K562 (cell line): ENCODE measurements around the gene FCRLA. TPM values are rescaled to one million over a fixed set of nuclear protein-coding genes. Genes with fewer than 3 reads are reported as not detected.

Experiments
- ARHGAP35 ChIP-seq: fragments of 450-650 bp; IDR thresholded peaks from 2 replicates; pipeline ENCODE4 v1.6.1; 2018; ENCODE audit not compliant: partially characterized antibody
- CHD1 ChIP-seq: fragments of 200-600 bp; sonication (generic); IDR thresholded peaks from one replicate; pipeline ENCODE4 v1.6.1; 2012; ENCODE audit warnings: mild to moderate bottlenecking, moderate library complexity, low read length, inconsistent platforms
- HIVEP1 ChIP-seq: fragments of 250-450 bp; sonication (Bioruptor Pico); IDR thresholded peaks from 2 replicates; pipeline ENCODE4 v1.4.0; 2020; ENCODE audit warnings: mild to moderate bottlenecking
- JUNB ChIP-seq: fragments of 450-650 bp; formaldehyde crosslinking; conservative IDR thresholded peaks from 2 replicates; pipeline ENCODE4 v1.4.0; 2020; ENCODE audit warnings: mild to moderate bottlenecking
- NR2F6 ChIP-seq: fragments of 450-650 bp; formaldehyde crosslinking; IDR thresholded peaks from 2 replicates; pipeline ENCODE4 v1.4.0; 2020; ENCODE audit warnings: mild to moderate bottlenecking
- SNRNP70 ChIP-seq: fragments of 200-400 bp; formaldehyde crosslinking; optimal IDR thresholded peaks from 2 replicates; pipeline ENCODE3; 2017; ENCODE audit warnings: low read depth, low read length
- SRSF9 ChIP-seq: fragments of 200-400 bp; formaldehyde crosslinking; IDR thresholded peaks from 2 replicates; pipeline ENCODE4 v1.6.1; 2017; ENCODE audit warnings: low read depth, low read length, borderline replicate concordance
- TAL1 ChIP-seq: fragments of 450-650 bp; IDR thresholded peaks from 2 replicates; pipeline ENCODE4 v1.6.1; 2016; ENCODE audit warnings: mild to moderate bottlenecking
- ZBTB7A ChIP-seq: IDR thresholded peaks from 2 replicates; pipeline ENCODE4 v1.6.1; 2011; ENCODE audit warnings: low read depth, mild to moderate bottlenecking, low read length, moderate library complexity, borderline replicate concordance; ENCODE audit not compliant: control insufficient read depth
- ZFP36 ChIP-seq: fragments of 150-350 bp; IDR thresholded peaks from 2 replicates; pipeline ENCODE4 v1.6.1; 2018; ENCODE audit warnings: low read length, low read depth; ENCODE audit not compliant: partially characterized antibody
- ZNF239 ChIP-seq: fragments of 250-450 bp; sonication (Bioruptor Pico); IDR thresholded peaks from 2 replicates; pipeline ENCODE4 v1.4.0; 2020; ENCODE audit warnings: mild to moderate bottlenecking
- ZNF347 ChIP-seq: fragments of 450-650 bp; formaldehyde crosslinking; IDR thresholded peaks from 2 replicates; pipeline ENCODE4 v1.4.0; 2020; ENCODE audit warnings: low read depth, mild to moderate bottlenecking, moderate library complexity
- ZNF354B ChIP-seq: fragments of 250-450 bp; sonication (Bioruptor Pico); IDR thresholded peaks from 2 replicates; pipeline ENCODE4 v1.4.0; 2020
- ZNF445 ChIP-seq: fragments of 250-450 bp; sonication (Bioruptor Pico); IDR thresholded peaks from 2 replicates; pipeline ENCODE4 v1.4.0; 2020; ENCODE audit warnings: low read depth, mild to moderate bottlenecking, moderate library complexity
- ZNF75A ChIP-seq: fragments of 450-650 bp; formaldehyde crosslinking; IDR thresholded peaks from 2 replicates; pipeline ENCODE4 v1.4.0; 2020; ENCODE audit warnings: mild to moderate bottlenecking
- polyA plus RNA-seq, 8 experiments: library from polyadenylated mRNA; depleted of rRNA in 4 of 8; stranded (reverse) in 5 of 8; unstranded in 3 of 8; fragments of >200 nt; fragmentation: Nextera tagmentation in 2 of 8; fragmentation: Illumina TruSeq in 1 of 8; extraction: Ambion mirVana in 2 of 8; extraction: Trizol in 1 of 8; gene quantifications; 2 replicates each; pipeline versions ENCODE4 v1.2.1 to v1.2.3, GENCODE V29; 2011 to 2014; ENCODE audit warnings: inconsistent platforms in 1 of 8, missing spikeins in 1 of 8
- total RNA-seq, 7 experiments: library from RNA; depleted of rRNA in 6 of 7; stranded (reverse); fragments of >200 nt in 6 of 7; fragmentation: Illumina TruSeq in 2 of 7; extraction: Trizol in 2 of 7; gene quantifications; 2 replicates each; pipeline versions ENCODE4 v1.2.1 to v1.2.3, GENCODE V29; 2011 to 2021; ENCODE audit warnings: low replicate concordance in 1 of 7
- TF ChIP-seq, protein P1 (sequence below): IDR thresholded peaks from 2 replicates; pipeline ENCODE4 v1.6.1; 2011; ENCODE audit warnings: borderline replicate concordance, low read depth, mild to moderate bottlenecking, moderate library complexity, low read length; ENCODE audit not compliant: insufficient read depth, poor library complexity, severe bottlenecking
- TF ChIP-seq, protein P2 (sequence below): fragments of 450-650 bp; formaldehyde crosslinking; IDR thresholded peaks from 2 replicates; pipeline ENCODE4 v1.4.0; 2020; ENCODE audit warnings: mild to moderate bottlenecking, moderate library complexity
- TF ChIP-seq, protein P3 (sequence below): fragments of 250-450 bp; sonication (Bioruptor Pico); IDR thresholded peaks from 2 replicates; pipeline ENCODE4 v1.5.0; 2020; ENCODE audit warnings: mild to moderate bottlenecking
- TF ChIP-seq, protein P4 (sequence below): fragments of 450-650 bp; formaldehyde crosslinking; IDR thresholded peaks from 2 replicates; pipeline ENCODE4 v1.4.0; 2020; ENCODE audit warnings: mild to moderate bottlenecking
- TF ChIP-seq, protein P5 (sequence below): fragments of 250-450 bp; sonication (Bioruptor Pico); IDR thresholded peaks from 2 replicates; pipeline ENCODE4 v1.8.0; 2022; ENCODE audit warnings: inconsistent platforms

Gene FCRLA
- total and polyA plus RNA-seq, 9 of the 15 experiments (the other 6 are each of a cell fraction or from before 2014, with no cell fraction given), result 0.09 to 0.84 (median 0.44) TPM

DNA sequence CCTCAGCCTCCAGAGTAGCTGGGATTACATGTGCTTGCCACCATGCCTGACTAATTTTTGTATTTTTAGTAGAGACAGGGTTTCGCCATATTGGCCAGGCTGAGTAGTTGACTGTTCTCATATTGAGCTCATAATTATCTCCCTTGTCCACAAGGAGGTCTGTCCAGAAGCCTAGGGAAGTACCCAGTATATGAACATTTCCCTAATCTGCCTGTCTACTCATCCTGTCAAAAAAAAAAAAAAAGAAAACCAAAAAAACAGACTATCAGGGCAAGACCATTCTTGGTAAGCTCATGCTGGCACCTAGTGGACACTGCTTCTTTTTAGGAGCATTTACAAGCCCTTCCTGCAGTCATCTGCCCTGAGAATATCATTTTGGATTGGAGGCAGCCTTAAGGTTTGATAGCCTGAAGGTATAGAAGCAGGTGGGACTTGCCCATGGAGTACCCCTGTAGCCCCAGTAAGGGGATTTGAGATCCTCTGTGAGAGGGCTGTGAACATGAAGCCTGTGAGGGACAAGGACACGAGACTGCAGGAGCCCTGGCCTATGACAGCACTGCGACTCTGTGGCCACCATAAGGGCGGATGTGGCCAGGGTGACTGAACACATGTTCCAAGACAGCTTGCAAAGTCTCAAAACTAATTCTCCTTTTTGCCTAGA lies 31.7 kb downstream of the FCRLA start (continued):
- TF ChIP-seq JUNB, result no peak
- TF ChIP-seq, protein P1, sequence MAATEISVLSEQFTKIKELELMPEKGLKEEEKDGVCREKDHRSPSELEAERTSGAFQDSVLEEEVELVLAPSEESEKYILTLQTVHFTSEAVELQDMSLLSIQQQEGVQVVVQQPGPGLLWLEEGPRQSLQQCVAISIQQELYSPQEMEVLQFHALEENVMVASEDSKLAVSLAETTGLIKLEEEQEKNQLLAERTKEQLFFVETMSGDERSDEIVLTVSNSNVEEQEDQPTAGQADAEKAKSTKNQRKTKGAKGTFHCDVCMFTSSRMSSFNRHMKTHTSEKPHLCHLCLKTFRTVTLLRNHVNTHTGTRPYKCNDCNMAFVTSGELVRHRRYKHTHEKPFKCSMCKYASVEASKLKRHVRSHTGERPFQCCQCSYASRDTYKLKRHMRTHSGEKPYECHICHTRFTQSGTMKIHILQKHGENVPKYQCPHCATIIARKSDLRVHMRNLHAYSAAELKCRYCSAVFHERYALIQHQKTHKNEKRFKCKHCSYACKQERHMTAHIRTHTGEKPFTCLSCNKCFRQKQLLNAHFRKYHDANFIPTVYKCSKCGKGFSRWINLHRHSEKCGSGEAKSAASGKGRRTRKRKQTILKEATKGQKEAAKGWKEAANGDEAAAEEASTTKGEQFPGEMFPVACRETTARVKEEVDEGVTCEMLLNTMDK, result no peak
- peak; percentile 27 for TF ChIP-seq ARHGAP35
- no peak for TF ChIP-seq CHD1
- peak; percentile 40 for TF ChIP-seq TAL1
- TF ChIP-seq ZNF445, result no peak
- no peak for TF ChIP-seq SNRNP70
- TF ChIP-seq ZNF239 (CRISPR knock-in tag), result no peak
- TF ChIP-seq, protein P2, sequence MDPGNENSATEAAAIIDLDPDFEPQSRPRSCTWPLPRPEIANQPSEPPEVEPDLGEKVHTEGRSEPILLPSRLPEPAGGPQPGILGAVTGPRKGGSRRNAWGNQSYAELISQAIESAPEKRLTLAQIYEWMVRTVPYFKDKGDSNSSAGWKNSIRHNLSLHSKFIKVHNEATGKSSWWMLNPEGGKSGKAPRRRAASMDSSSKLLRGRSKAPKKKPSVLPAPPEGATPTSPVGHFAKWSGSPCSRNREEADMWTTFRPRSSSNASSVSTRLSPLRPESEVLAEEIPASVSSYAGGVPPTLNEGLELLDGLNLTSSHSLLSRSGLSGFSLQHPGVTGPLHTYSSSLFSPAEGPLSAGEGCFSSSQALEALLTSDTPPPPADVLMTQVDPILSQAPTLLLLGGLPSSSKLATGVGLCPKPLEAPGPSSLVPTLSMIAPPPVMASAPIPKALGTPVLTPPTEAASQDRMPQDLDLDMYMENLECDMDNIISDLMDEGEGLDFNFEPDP, result no peak
- no peak for TF ChIP-seq ZNF354B (CRISPR knock-in tag)
- no peak for TF ChIP-seq HIVEP1 (CRISPR knock-in tag)
- TF ChIP-seq NR2F6 (CRISPR knock-in tag), result no peak
- TF ChIP-seq, protein P3, sequence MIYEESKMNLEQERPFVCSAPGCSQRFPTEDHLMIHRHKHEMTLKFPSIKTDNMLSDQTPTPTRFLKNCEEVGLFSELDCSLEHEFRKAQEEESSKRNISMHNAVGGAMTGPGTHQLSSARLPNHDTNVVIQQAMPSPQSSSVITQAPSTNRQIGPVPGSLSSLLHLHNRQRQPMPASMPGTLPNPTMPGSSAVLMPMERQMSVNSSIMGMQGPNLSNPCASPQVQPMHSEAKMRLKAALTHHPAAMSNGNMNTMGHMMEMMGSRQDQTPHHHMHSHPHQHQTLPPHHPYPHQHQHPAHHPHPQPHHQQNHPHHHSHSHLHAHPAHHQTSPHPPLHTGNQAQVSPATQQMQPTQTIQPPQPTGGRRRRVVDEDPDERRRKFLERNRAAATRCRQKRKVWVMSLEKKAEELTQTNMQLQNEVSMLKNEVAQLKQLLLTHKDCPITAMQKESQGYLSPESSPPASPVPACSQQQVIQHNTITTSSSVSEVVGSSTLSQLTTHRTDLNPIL (CRISPR knock-in tag), result no peak
- TF ChIP-seq ZBTB7A, result no peak
- TF ChIP-seq, protein P4, sequence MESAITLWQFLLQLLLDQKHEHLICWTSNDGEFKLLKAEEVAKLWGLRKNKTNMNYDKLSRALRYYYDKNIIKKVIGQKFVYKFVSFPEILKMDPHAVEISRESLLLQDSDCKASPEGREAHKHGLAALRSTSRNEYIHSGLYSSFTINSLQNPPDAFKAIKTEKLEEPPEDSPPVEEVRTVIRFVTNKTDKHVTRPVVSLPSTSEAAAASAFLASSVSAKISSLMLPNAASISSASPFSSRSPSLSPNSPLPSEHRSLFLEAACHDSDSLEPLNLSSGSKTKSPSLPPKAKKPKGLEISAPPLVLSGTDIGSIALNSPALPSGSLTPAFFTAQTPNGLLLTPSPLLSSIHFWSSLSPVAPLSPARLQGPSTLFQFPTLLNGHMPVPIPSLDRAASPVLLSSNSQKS (CRISPR knock-in tag), result no peak
- TF ChIP-seq ZNF75A (CRISPR knock-in tag), result no peak
- TF ChIP-seq, protein P5, sequence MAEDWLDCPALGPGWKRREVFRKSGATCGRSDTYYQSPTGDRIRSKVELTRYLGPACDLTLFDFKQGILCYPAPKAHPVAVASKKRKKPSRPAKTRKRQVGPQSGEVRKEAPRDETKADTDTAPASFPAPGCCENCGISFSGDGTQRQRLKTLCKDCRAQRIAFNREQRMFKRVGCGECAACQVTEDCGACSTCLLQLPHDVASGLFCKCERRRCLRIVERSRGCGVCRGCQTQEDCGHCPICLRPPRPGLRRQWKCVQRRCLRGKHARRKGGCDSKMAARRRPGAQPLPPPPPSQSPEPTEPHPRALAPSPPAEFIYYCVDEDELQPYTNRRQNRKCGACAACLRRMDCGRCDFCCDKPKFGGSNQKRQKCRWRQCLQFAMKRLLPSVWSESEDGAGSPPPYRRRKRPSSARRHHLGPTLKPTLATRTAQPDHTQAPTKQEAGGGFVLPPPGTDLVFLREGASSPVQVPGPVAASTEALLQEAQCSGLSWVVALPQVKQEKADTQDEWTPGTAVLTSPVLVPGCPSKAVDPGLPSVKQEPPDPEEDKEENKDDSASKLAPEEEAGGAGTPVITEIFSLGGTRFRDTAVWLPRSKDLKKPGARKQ (CRISPR knock-in tag), result no peak
- no peak for TF ChIP-seq ZNF347
- no peak for TF ChIP-seq ZFP36
- no peak for TF ChIP-seq SRSF9
